Fibroblast of lung (primary cell): ENCODE measurements around the gene MYBPC1.
"Not testable (repeated sequence)": the region's sequence is repeated elsewhere in the genome, so short reads cannot be mapped to it uniquely, and the experiment has no call there.

Experiments used
- EZH2 ChIP-seq: IDR thresholded peaks from 2 replicates; pipeline ENCODE4 v1.5.1; 2012; ENCODE audit warnings: low read length, control low read depth, mild to moderate bottlenecking; ENCODE audit errors: missing control alignments
- TF ChIP-seq, protein P1 (sequence below), 2 donors: IDR thresholded peaks in 1 of 2; conservative IDR thresholded peaks in 1 of 2; 1 replicate in 1 of 2; 2 replicates in 1 of 2; pipeline ENCODE4 v1.5.1; 2011 to 2012; ENCODE audit warnings: low read length in 2 of 2, control low read depth in 1 of 2, inconsistent platforms in 1 of 2, low read depth in 1 of 2, mild to moderate bottlenecking in 1 of 2

DNA sequence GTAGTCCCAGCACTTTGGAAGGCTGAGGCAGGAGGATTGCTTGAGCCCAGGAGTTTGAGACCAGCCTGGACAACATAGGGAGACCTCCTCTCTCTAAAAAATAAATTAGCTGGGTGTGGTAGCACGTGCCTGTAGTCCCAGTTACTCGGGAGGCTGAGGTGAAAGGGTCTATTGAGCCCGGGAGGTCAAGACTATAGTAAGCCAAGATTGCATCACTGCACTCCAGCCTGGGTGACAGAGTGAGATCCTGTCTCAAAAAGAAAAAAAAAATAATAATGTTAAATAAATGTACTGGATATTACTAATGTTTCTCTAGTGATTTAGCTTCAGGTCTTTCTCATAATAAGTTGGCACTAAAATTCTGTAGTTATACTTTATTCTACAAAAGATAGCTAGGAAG lies 81.7 kb downstream of the MYBPC1 start:
- TF ChIP-seq, protein P1, sequence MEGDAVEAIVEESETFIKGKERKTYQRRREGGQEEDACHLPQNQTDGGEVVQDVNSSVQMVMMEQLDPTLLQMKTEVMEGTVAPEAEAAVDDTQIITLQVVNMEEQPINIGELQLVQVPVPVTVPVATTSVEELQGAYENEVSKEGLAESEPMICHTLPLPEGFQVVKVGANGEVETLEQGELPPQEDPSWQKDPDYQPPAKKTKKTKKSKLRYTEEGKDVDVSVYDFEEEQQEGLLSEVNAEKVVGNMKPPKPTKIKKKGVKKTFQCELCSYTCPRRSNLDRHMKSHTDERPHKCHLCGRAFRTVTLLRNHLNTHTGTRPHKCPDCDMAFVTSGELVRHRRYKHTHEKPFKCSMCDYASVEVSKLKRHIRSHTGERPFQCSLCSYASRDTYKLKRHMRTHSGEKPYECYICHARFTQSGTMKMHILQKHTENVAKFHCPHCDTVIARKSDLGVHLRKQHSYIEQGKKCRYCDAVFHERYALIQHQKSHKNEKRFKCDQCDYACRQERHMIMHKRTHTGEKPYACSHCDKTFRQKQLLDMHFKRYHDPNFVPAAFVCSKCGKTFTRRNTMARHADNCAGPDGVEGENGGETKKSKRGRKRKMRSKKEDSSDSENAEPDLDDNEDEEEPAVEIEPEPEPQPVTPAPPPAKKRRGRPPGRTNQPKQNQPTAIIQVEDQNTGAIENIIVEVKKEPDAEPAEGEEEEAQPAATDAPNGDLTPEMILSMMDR (conservative IDR thresholded peaks at IDR 0.05 in 1 of 2, IDR thresholded peaks at IDR 0.05 in 1 of 2; ENCODE audit: low read depth in 1 of 2, low read length in 2 of 2): not testable (repeated sequence)
- TF ChIP-seq EZH2: not testable (repeated sequence)
